Measurements from ENCODE around the gene UCMA.

Gene UCMA

DNA sequence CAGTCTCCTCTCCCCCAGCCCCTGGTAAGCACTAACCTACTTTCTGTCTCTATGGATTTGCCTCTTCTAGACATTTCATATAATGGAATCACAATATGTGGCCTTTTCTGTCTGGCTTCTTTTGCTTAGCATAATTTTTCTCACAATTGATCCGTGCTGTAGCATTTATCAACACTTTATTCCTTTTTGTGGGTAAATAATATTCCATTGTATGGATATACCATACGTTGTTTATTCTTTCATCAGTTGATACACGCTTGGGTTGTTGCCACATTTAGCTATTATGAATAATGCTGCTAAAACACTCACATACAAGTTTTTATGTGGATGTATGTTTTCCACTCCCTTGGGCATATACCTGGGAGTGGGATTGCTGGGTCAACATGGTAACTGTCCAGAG, 47.0 kb downstream of the UCMA start:
- DNase-seq (ENCODE audit: low read depth in 2 of 2) = no peak

DNA sequence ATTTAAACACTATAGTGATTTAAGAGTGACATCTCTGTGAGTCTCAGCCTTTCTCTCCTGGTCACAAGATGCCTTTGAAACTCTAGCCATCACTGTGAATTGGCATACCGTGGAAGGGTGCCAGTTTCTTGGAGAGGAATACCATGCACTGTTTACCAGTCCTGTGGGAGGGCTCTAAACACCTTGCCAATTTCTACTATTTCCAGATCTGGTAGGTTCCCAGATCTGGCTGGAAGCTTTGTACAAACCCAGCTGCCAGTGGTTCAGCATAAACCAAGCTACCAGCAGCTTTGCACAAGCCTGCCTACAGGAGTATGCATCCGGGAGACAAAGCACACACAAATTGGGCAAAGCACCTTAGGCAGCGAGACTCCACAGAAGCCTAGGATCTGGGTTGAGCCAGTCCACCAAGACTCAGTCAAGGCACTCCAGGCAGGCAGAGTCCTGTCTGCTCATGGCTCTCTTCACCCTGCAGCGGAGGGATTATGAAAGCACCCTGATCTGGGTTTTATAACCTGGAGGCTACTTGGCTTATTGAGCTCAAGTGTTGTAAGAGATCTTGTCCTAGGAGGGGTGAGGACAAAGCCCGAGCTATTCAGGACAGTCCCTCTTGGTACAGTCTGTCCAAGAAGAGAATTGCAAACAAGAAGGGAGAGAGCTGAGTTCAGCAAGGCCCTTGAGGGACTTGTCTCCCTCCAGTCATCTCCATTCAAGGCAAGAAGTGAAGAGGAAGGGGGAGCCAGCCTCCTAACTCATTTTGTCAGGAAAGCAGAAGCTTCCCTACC, 49.3 kb downstream of the UCMA start:
- no peak for DNase-seq (ENCODE audit: low read depth in 2 of 2)

- no peak for DNase-seq (ENCODE audit: low read depth in 2 of 2)
Measured at GRCh38 chr10:13184276-13184675, 49.9 kb downstream of the UCMA start.

DNA sequence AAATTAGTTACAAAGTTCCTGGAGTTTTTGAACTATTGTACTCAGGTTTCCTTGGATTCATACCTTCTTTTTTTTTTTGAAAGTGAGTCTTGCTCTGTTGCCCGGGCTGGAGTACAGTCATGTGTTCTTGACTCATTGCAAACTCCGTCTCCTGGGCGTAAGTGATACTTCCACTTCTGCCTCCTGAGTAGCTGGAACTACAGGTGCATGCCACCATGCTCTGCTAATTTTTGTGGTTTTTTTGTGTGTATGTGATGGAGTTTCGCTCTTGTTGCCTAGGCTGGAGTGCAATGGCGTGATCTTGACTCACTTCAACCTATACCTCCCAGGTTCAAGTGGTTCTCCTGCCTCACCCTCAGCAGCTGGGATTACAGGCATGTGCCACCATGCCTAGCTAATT, 50.5 kb downstream of the UCMA start:
- DNase-seq (ENCODE audit: low read depth in 2 of 2) = no peak

- no peak for DNase-seq (ENCODE audit: low read depth in 2 of 2)
Measured at GRCh38 chr10:13182424-13182823, 51.8 kb downstream of the UCMA start.

DNA sequence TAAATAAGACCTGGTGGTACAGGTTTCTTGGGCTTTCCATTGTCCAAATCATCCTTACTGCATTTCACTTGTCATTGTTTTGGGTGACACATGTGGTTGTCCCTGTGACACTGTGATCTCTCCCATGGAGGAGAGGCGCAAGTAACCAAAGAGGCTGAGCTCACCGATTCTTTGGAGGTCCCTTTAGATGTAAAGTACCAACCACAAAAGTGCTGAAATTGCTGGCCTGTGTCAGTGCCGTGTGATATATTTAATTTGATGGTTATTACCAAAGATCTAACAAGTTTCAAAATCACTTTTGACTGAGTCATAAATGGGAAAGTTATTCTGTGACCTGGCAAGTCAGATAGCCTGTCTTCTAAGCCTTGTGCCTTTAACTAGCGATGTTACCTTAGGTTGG, 53.4 kb downstream of the UCMA start:
- no peak for DNase-seq (ENCODE audit: low read depth in 2 of 2)

DNA sequence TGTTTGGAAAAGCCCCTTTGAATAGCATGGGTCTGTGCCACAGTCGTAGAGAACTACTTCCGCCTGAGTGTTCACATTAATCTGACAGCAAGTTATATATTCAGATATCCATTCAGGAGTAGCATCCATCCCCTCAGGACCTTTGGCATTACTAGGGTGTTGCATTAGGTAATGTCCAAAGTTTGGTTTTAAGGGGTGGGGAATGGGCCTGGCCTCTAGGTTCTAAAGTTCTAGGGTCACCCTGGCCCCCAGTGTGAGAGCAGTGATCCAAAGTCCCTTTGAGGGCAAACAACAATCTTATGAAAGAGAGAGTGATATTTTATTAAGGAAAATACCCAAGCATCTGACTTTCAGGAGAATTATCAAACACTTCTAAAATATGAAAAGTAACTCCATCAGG, 60.6 kb downstream of the UCMA start:
- no peak for DNase-seq (ENCODE audit: low read depth in 2 of 2)

Measured in fibroblast of skin of left biceps (primary cell).